NCI-H526 treated with DMSO at 0.1 percent for 48 hours (cell line): ENCODE data around the gene SLC25A24.
A peak's percentile ranks its signal among the peaks of the same experiment; 100 is the strongest.
"Not testable (repeated sequence)": the region's sequence is repeated elsewhere in the genome, so short reads cannot be mapped to it uniquely, and the experiment has no call there.

ENCODE experiments used
- DNase-seq: peaks from one replicate; lab custom pipeline; 2025; lab: John Stamatoyannopoulos, UW

SLC25A24 gene

GRCh38 chr1:108194051-108194450 is 6.1 kb downstream of the SLC25A24 start:
- no peak for DNase-seq

- DNase-seq: no peak
These were observed 6.8 kb downstream of the SLC25A24 start for GRCh38 chr1:108193333-108193732.

- DNase-seq: no peak
These were observed 7.6 kb downstream of the SLC25A24 start for GRCh38 chr1:108192581-108192980.

GRCh38 chr1:108190686-108191416 is 9.3 kb downstream of the SLC25A24 start:
- no peak for DNase-seq

GRCh38 chr1:108190001-108190634 is 10.0 kb downstream of the SLC25A24 start:
- no peak for DNase-seq

- DNase-seq: no peak
These were observed 11.3 kb downstream of the SLC25A24 start for GRCh38 chr1:108188801-108189200.

GRCh38 chr1:108182959-108183700 is 17.0 kb downstream of the SLC25A24 start:
- peak; percentile 44 for DNase-seq

- DNase-seq: no peak
These were observed 21.1 kb downstream of the SLC25A24 start for GRCh38 chr1:108179018-108179417.

- not testable (repeated sequence) for DNase-seq
These were observed 37.7 kb downstream of the SLC25A24 start for GRCh38 chr1:108162409-108162808.

GRCh38 chr1:108159951-108160350 is 40.2 kb downstream of the SLC25A24 start:
- not testable (repeated sequence) for DNase-seq

- no peak for DNase-seq
These were observed 41.2 kb downstream of the SLC25A24 start for GRCh38 chr1:108158893-108159453.

GRCh38 chr1:108154314-108154713 is 45.8 kb downstream of the SLC25A24 start:
- DNase-seq: no peak

GRCh38 chr1:108152782-108153222 is 47.3 kb downstream of the SLC25A24 start:
- DNase-seq: no peak

- DNase-seq: no peak
These were observed 48.6 kb downstream of the SLC25A24 start for GRCh38 chr1:108151548-108151947.

GRCh38 chr1:108149796-108150467 is 50.2 kb downstream of the SLC25A24 start:
- DNase-seq: no peak

GRCh38 chr1:108144569-108144968 is 55.6 kb downstream of the SLC25A24 start:
- DNase-seq: not testable (repeated sequence)

- no peak for DNase-seq
These were observed 57.3 kb downstream of the SLC25A24 start for GRCh38 chr1:108142773-108143394.

GRCh38 chr1:108142258-108142657 is 57.9 kb downstream of the SLC25A24 start:
- DNase-seq: no peak

- no peak for DNase-seq
These were observed 58.5 kb downstream of the SLC25A24 start for GRCh38 chr1:108141621-108142020.

- no peak for DNase-seq
These were observed 59.2 kb downstream of the SLC25A24 start for GRCh38 chr1:108140936-108141335.

GRCh38 chr1:108140177-108140576 is 60.0 kb downstream of the SLC25A24 start:
- no peak for DNase-seq
